LoVo (cell line): ENCODE measurements around the gene SPATS1.
"Not testable (repeated sequence)": the region's sequence is repeated elsewhere in the genome, so short reads cannot be mapped to it uniquely, and the experiment has no call there.

Source experiments
- DNase-seq: peaks from one replicate; pipeline ENCODE4 v3.0.0-alpha.2; 2016; ENCODE audit warnings: low spot score

Gene SPATS1

DNA sequence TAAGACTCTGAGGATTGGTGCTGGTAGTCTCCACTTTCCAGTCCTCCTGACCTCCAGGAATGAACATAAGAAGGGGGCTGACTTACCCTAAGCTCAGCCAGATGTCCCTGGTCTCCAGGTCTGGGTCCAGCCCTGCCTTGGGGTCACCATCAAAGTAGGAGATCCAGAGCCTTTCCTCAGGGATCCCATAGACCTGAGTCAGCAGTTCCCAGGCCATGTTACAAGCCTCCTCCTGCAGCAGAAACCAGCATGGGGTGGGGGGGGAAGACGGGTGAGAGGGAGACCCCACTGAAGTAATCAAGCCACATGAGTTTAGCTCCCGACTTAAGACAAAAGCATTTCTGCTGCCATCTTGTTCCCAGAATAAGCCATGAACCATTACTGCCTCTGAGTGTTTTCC, 31.1 kb upstream of the SPATS1 start:
- DNase-seq = no peak

DNA sequence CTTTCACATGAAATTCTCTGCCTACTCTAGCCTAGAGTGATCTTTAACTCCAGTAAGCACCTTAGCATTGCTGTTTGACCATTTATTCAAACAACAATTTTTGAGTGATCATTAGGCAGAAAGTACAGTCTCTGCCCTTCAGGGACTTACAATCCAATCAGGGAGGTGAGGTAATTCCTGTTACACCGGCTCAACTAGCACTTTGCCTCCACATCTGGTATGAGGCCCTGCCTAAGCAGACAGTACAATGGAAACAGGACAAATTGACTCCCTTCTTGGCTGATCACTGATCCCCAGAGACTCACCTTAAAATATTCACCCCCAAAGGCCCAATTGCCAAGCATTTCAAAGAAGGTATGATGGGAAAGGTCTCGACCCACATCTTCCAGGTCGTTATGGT, 30.7 kb upstream of the SPATS1 start:
- no peak for DNase-seq

DNA sequence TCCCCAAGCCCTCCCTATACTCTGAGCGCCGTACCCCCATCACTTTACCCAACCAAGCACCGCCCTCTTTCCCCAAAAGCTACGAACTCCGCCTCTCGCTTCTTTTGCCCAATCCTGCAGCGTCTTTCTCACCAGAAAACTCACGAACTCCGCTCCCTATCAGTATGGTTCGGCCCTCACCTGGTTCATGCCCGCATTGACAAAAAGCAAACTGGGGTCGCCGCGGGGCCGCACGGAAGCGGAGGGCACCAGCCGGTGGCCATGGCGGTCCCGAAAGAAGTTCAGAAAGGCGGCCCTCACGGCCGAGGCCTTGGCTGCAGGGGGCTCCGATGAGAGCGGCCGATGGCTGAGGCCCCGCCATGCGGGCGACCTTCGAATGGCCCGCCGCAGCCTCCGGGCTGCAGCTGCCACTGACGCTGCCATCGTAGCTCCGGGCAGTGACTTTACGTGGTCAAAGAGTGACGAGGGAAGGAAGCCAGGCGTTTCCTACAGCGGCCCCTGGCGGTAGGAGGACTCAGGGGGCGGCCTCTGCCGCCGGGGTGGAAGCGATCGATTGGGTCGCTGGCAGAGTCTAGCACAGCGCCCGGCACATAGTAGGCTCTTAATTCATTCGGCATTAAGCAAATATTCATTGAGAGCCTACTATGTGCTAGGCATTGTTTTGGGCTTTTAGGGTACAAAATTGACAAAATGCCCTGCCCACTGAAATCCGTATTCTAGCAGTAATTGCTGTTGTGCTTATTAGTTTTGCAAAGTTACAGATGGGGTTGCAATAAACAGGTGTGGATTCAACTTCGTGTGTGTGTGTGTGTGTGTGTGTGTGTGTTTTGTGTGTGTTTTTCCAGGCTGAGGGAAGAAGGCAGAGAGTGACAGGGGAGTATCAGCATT, 29.3 kb upstream of the SPATS1 start, which contains the start of gene AARS2:
Gene AARS2, minus strand, starts transcription at position 447 of the 888 bp plus-strand sequence. Its CDS starts 24 bp downstream, at position 423.
- DNase-seq = peak; percentile 87

- DNase-seq = not testable (repeated sequence)
Observed at GRCh38 chr6:44314657-44315056, 27.8 kb upstream of the SPATS1 start.

DNA sequence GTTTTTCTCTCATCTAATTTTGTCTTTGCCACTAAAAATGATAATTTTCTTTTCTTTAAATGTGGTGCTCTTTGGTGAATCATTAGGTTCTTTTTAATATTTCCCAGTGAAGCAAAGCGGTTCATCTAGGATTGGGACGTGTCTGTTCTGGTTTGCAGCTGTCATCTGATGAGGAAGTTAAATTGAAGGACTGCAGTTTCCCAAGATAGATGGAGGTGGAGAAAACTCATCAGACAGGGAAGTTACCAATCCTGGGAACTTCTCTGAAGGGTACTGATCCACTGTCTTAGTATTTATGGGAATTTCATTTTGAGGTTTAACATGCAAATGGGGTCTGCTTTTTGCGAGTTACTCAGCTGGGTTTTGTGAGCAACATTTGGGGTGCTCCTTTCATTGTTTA, 26.9 kb upstream of the SPATS1 start:
- DNase-seq = no peak

- no peak for DNase-seq
Observed at GRCh38 chr6:44315951-44316350, 26.5 kb upstream of the SPATS1 start.

DNA sequence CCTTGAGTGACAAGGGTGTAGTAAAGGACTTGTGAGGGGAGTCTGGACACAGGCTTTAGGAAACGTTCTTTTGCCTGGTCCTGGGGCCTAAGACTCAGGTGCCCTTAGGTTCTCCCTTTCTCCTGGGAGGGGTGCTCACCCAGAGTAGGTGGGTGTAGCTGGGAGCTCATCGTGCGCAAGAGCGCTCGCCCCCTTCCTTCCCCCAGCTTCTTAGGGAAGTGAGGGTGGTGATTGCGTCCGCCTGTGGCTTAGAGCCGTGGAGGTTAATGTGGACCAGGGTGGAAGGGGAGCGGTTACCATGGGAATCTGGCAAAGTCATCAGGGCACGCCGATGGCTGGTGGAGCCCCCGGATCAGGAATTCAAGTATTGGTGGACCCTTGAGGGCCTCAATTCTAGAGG, 26.0 kb upstream of the SPATS1 start:
- DNase-seq = no peak

DNA sequence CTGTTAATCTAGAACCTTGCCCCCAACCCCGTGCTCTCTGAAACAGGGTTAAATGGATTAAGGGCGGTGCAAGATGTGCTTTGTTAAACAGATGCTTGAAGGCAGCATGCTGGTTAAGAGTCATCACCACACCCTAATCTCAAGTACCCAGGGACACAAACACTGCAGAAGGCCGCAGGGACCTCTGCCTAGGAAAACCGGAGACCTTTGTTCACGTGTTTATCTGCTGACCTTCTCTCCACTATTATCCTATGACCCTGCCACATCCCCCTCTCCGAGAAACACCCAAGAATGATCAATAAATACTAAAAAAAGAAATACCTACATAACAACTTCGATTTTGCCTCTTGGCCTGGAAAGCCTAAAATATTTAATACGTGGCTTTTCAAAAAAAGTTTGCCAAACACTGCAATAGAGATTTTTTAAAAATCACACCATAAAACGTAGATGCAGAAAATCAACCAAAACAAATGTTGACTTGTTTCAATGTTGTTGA, 25.3 kb upstream of the SPATS1 start:
- not testable (repeated sequence) for DNase-seq

DNA sequence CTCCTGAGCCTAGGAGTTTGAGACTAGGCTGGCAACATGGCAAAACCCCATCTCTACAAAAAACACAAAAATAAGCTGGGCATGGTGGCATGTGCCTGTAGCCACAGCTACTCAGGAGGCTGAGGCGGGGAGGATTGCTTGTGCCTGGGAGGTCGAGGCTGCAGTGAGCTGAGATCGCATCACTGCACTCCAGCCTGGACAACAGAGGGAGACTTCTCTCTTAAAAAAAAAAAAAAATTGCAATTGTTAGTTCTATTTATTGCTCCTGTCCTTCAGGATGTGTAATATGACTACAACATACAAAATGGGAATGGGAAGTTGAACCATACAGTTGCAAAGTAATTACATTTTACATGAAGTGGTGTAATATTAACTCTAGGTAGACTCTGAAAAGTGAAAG, 21.2 kb upstream of the SPATS1 start:
- no peak for DNase-seq

DNA sequence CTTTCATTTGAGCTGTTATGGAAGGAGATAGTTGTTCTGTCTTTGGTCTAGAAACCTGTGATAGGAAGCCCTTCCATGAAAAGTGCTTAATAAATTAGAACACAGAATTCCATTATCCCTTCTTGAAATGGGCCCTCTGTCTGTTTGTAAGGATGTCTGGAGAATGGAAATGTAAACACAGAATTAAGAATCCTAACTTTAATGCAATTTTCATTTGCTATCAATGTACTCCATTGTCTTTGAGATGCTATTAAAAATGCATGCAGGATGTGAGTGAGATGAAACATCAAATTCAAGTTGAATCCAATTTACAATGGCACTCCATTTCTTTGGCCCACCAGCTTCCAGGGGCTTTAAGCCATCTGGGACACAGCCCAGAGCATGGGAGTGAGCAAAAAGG, 15.4 kb upstream of the SPATS1 start:
- DNase-seq = no peak

GRCh38 chr6:44327760-44328159, 14.7 kb upstream of the SPATS1 start:
- no peak for DNase-seq

DNA sequence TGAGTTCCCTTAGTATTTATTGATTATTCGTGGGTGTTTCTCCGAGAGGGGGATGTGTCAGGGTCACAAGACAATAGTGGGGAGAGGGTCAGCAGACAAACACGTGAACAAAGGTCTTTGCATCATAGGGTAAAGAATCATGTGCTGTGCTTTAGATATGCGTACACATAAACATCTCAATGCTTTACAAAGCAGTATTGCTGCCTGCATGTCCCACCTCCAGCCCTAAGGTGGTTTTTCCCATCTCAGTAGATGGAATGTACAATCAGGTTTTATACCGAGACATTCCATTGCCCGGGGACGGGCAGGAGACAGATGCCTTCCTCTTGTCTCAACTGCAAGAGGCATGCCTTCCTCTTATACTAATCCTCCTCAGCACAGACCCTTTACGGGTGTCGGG, 14.2 kb upstream of the SPATS1 start:
- DNase-seq = not testable (repeated sequence)

DNA sequence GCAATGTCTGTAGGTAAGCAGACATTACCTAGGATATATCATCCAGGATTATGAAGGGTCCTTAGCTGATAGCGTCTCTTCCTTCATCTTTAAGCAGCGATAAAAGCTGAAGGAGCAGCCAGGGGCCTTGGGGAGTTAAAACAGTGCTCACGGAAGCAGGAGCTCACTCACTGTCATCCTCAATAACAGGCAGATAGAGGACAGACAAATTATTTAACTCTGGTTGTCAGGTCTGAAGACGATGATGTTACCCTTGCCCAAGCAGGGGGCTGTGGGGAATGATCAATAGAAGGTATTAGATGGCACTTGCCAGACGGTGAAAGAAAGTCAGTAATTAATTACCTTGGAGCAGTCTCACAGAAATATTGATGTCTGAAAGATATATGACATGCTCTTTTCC, 12.6 kb upstream of the SPATS1 start:
- DNase-seq = no peak

- no peak for DNase-seq
Observed at GRCh38 chr6:44332585-44332984, 9.9 kb upstream of the SPATS1 start.

GRCh38 chr6:44333273-44333919, 9.1 kb upstream of the SPATS1 start:
- DNase-seq = no peak

GRCh38 chr6:44333942-44334341, 8.5 kb upstream of the SPATS1 start:
- DNase-seq = no peak

DNA sequence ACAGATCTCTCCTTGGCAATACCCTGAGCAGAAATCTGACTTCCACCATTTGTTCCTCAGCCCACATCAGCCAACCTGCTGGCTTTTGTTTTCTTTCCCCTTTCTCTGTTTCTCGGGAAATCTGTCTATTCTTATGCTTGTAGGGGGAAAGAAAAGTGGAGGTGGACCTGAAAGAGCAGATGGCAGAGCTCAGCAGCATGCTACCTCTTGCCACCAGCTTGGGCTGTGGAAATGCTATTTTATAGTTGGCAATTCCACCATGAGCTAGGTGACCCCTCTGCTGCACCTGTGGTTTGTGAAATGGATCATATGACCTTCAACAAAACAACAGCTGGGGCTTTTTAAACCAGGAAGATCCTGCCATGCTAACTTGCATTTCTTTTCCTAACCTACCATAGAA, 6.8 kb upstream of the SPATS1 start:
- DNase-seq = no peak

DNA sequence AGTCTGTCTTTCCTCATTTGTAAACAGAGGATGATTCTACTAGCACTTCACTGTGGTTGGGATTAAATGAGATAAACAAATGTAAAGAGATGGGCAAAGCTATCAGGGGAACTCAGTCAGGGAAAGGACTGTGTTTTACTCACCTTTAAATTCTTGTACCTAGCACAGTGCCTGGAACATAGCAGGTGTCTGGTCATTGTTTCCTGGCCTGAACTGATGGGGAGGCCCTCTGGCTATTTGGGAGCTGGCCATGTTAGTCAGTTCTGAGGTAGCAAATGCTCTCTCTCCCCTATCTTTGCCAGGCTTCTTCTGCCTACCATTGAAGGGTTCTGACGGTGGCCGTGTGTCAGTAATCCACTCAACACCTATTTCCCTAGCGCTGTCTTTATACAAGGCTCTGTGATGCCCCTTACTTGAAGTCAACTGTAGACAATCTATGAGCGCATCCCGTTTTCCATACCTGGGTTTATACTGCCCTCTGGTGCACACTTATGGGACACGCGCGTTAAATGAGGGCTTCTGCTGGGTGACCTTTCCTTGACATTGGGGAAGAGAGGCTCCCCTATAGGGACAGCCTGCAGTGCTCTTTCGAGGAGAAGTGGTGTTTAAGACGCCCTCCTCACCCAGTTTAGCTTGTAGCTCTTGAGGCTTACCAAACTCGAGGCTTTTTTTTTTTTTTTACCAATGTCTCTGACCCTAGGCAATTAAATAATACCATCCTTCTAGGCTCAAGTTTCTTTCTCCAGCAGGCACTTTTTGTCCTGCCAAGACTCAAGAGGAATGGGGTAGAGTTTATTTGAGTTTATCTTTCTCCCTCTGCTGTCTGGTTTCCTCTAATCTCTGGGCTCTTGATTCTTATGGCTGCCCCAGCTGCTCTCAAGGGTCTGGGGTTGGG, 4.0 kb upstream of the SPATS1 start:
- DNase-seq = peak; percentile 69

GRCh38 chr6:44339301-44339700, 3.1 kb upstream of the SPATS1 start:
- DNase-seq = no peak

DNA sequence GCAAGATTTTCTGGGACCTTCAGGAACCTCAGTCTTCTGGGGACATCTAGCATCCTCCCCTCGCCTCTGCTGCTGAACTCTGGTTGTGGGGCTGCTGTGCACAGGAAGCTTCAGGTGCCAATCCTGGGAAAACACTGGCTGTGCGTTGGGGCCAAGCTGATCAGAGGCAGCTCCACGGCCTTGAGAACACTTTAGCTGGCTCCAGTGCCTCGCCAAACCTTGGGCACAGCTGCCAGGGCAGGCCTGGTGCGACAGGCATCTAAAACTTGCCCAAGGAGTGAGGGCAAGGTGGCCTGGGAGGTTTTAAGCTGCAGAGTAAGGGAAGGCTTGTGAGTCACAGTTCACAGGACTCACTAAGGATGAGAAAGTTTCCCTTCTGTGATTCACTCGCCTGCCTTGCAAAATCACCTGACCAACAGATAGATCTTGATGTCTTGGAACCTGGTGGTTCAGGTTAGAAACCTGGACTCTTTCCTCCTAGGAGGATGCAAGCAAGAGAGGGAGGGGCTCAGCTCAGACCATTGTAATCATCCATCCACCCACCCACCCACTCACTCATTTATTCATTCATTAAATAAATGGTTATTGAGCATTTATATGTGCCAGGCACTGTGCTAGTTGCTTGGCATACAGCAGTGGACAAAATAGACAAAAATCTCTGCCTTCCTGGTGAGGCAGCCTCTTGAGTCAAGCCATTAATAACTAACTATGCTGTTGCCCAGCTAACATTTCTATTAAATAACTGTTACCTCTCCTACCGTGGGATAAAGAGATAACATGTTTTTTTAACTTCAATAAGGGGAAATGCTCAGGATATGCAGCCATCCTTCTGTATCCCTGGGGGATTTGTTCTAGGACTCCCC, 2.5 kb upstream of the SPATS1 start:
- no peak for DNase-seq
